Tibial artery (tissue), 4 donors: ENCODE data around the gene FNDC5.

Experiments used
- DNase-seq, 2 donors: peaks; one replicate each; pipeline ENCODE4 v3.0.0-alpha.2; 2019
- H3K27ac ChIP-seq, 2 donors: fragments of 200-600 bp; sonication (generic) in 1 of 2; 1 replicate in 1 of 2; 2 replicates in 1 of 2; pipeline ENCODE4 v1.5.1; 2018 to 2019; ENCODE audit warnings: mild to moderate bottlenecking in 1 of 2
- H3K27me3 ChIP-seq, 2 donors: fragments of 200-600 bp; sonication (generic) in 1 of 2; one replicate each; pipeline versions ENCODE4 v1.5.1 to v1.6.0; 2016 to 2019
- H3K36me3 ChIP-seq, 3 donors: fragments of 200-600 bp; sonication (generic) in 2 of 3; one replicate each; pipeline ENCODE4 v1.5.1; 2016 to 2019; ENCODE audit warnings: mild to moderate bottlenecking in 2 of 3
- H3K4me1 ChIP-seq, 4 donors: fragments of 200-600 bp; sonication (generic) in 2 of 4; 1 replicate in 3 of 4; 2 replicates in 1 of 4; pipeline ENCODE4 v1.5.1; 2016 to 2019
- H3K4me3 ChIP-seq, 2 donors: fragments of 200-600 bp; sonication (generic) in 1 of 2; 1 replicate in 1 of 2; 2 replicates in 1 of 2; pipeline ENCODE4 v1.5.1; 2018 to 2019; ENCODE audit warnings: mild to moderate bottlenecking in 2 of 2
- H3K9me3 ChIP-seq, 3 donors: fragments of 200-600 bp; sonication (generic) in 1 of 3; one replicate each; pipeline ENCODE4 v1.5.1; 2016 to 2019
- intact Hi-C: fragments of 100-400 bp; cut with DNase I; formaldehyde crosslinking; loops from one replicate; pipeline ENCODE4 v1.15.0; 2023; ENCODE audit warnings: low total_unique reads
- TF ChIP-seq, protein P1 (sequence below), 2 experiments: fragments of 200-600 bp in 1 of 2; fragments of 450-650 bp in 1 of 2; IDR thresholded peaks; one replicate each; pipeline ENCODE4 v1.5.1; 2017 to 2019; ENCODE audit warnings: antibody characterized with exemption in 2 of 2, mild to moderate bottlenecking in 1 of 2, moderate library complexity in 1 of 2

FNDC5 gene

DNA sequence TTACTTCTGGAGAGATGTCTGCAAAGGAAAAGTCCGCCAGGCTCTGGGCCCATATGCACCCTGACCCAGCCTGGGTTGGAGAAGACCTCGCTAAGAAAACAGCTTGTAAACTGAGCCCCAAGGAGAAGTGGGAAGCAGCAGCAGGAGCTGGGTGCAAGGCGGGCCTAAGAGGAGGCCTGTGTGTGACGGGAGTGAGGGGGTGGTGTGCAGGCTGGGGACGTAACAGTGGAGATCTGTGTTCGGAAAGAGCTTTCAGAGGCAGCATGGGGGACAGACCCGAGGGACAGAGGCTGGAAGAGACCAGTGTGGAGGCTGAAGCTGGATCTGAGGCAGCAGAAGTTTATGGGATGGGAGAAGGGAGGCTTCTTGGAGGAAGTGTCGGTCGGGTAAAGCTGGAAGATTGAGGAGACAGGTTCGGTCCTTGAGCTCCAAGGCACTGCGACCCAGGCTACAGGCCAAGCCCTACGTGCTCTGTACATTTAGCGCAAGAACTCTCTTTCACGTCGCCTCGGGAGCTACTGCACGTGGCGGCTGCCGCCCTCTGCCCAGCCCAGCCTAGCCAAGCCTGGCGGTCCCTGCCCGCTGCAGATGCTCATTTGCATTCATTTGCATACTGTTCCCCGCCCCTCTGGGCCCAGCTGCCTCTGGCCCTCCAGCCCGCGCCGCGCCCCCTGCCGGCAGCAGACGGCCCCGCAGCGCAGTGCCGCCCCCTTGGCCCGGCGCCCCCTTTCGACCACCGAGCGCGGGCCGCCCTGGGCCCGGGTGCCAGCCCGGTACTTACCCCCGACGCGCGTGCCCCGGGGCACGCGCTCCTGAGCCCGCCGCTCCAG is 21.9 kb upstream of the FNDC5 start:
- TF ChIP-seq, protein P1, sequence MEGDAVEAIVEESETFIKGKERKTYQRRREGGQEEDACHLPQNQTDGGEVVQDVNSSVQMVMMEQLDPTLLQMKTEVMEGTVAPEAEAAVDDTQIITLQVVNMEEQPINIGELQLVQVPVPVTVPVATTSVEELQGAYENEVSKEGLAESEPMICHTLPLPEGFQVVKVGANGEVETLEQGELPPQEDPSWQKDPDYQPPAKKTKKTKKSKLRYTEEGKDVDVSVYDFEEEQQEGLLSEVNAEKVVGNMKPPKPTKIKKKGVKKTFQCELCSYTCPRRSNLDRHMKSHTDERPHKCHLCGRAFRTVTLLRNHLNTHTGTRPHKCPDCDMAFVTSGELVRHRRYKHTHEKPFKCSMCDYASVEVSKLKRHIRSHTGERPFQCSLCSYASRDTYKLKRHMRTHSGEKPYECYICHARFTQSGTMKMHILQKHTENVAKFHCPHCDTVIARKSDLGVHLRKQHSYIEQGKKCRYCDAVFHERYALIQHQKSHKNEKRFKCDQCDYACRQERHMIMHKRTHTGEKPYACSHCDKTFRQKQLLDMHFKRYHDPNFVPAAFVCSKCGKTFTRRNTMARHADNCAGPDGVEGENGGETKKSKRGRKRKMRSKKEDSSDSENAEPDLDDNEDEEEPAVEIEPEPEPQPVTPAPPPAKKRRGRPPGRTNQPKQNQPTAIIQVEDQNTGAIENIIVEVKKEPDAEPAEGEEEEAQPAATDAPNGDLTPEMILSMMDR (IDR thresholded peaks at IDR 0.05) = peak in 1 of 2 experiments; percentile 20
- peaks cover 0 to 58% of the 10 kb centered on the region in 2 donors for H3K27me3 ChIP-seq
- no peaks in the 10 kb centered on the region for H3K9me3 ChIP-seq
- no peak overlapping the region for H3K27ac ChIP-seq
- intact Hi-C loops = no loop called here
- peak in 1 of 2 donors; percentile 48 for DNase-seq
- peaks cover 0 to 18% (median 13%) of the 10 kb centered on the region in 4 donors for H3K4me1 ChIP-seq
- peaks cover 0 to 17% (median 0%) of the 10 kb centered on the region in 3 donors for H3K36me3 ChIP-seq
- H3K4me3 ChIP-seq = peak overlapping the region; percentile 31 to 47

DNA sequence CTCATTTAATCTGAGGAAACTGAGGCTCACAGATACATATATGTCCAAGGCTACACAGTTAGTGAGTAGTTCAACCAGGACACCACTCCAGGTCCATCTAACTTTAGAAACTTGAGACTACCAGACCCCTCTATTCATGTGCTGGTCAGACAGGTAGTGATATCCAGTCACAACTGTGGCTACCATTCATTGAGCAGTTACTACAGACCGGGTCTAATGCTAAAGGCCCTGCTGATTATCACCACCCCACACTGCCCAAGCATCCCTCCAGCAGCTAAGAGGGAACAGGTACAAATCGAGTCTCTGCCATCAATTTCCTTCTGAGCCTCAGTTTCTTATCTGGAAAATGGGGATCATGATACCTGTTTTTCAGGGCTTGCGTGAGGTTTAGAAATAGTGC is 20.9 kb upstream of the FNDC5 start:
- no peak for DNase-seq
- H3K9me3 ChIP-seq = no peaks in the 10 kb centered on the region
- H3K4me1 ChIP-seq = peaks cover 0 to 20% (median 13%) of the 10 kb centered on the region in 4 donors
- TF ChIP-seq, protein P1 (IDR thresholded peaks at IDR 0.05) = no peak
- peaks cover 0 to 17% (median 0%) of the 10 kb centered on the region in 3 donors for H3K36me3 ChIP-seq
- peaks cover 0 to 68% of the 10 kb centered on the region in 2 donors for H3K27me3 ChIP-seq
- intact Hi-C loops = no loop called here
- H3K4me3 ChIP-seq = no peak overlapping the region
- H3K27ac ChIP-seq = no peak overlapping the region

DNA sequence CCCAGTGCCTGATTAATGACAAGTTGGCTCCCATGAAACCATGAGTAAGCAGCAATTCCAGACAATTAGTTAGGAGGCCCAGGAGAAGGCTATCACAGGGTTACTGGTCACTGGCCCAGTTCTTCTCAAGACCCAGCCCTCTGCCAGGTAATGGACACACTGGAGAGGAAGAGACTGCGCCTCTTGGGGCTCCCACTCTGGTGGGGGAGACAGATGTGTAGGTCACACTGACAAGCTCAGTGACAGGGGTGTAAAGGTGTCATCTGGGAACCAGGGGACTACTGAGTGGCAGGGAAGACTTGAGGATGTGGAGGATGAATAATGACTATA is 20.5 kb upstream of the FNDC5 start:
- Histone ChIP-seq H3K4me1 (peaks cover 0 to 24% (median 16%) of the 10 kb centered on the region in 4 donors), H3K27me3 (peaks cover 0 to 72% of the 10 kb centered on the region in 2 donors), H3K9me3 (no peaks in the 10 kb centered on the region), H3K4me3 (no peak overlapping the region), H3K27ac (no peak overlapping the region), H3K36me3 (peaks cover 0 to 12% (median 0%) of the 10 kb centered on the region in 3 donors)
- intact Hi-C loops = no loop called here
- TF ChIP-seq, protein P1 (IDR thresholded peaks at IDR 0.05) = no peak
- peak in 1 of 2 donors; percentile 33 for DNase-seq

DNA sequence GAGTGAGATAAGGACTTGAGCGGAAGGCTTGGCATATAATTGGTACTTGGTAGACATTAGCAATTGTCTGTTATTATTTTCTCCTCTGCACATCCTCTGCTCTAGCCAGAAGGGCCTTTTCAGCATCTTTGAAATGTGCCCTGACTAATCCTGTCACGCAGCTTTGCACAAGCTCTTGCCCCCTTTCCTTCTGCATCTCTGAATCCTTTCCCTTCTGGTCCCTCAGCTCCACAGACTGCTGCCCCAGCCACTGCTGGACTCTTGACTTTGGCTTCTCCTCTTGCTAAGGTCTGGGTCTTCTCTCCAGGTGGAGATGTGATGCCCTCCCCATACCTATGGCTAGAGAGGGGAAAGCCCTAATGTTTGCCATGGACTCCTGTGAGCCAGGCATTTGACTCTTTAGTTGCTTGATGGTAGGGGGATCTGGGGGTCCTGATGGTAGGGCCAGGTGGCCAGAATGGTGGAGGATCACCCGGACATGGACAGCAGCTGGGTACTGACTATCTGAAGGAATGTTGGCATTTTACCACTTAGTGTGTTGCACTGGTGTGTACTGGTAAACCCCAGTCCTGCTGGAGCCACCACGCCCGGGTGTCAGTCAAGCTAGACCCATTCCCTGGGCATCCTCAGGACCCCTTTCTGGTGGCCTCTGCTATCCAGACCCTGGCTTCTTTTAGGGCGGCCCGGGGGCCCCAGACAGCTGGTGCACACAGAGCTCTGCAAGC is 20.0 kb upstream of the FNDC5 start:
- no peak overlapping the region for H3K27ac ChIP-seq
- H3K36me3 ChIP-seq = peaks cover 0 to 8% (median 0%) of the 10 kb centered on the region in 3 donors
- H3K4me1 ChIP-seq = peaks cover 0 to 29% (median 20%) of the 10 kb centered on the region in 4 donors
- intact Hi-C loops = no loop called here
- no peaks in the 10 kb centered on the region for H3K9me3 ChIP-seq
- H3K4me3 ChIP-seq = no peak overlapping the region
- H3K27me3 ChIP-seq = peaks cover 0 to 77% of the 10 kb centered on the region in 2 donors
- peak in 1 of 2 donors; percentile 25 for DNase-seq
- TF ChIP-seq, protein P1 (IDR thresholded peaks at IDR 0.05) = no peak

DNA sequence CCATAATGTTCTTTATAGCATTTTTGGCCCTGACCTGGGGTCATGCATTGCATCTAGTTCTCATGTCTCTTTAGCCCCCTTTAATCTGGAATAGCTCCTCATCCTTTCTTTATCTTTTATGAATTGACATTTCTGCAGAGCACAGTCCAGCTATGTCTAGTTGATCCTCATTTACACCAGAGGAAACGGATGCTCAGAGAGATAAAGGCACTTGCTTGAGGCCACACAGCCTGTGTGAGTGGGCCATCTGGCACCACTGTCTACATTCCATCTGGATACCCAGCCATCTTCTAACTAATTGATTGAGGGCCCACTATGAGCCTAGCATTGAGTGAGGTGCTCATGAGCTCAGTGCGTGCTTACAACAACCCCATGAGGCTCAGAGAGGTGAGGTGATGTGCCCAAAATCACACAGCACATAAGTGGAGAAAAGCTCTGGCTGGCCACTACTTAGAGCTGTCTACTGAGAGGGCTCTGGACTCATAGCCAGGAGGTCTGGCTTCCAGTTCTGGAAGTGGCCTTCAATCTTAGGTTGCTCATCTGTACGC is 19.1 kb upstream of the FNDC5 start:
- Histone ChIP-seq H3K4me3 (no peak overlapping the region), H3K27me3 (peaks cover 0 to 84% of the 10 kb centered on the region in 2 donors), H3K36me3 (no peaks in the 10 kb centered on the region), H3K9me3 (no peaks in the 10 kb centered on the region), H3K4me1 (peaks cover 0 to 30% (median 20%) of the 10 kb centered on the region in 4 donors), H3K27ac (no peak overlapping the region)
- intact Hi-C loops = no loop called here
- peak in 1 of 2 donors; percentile 5 for DNase-seq
- TF ChIP-seq, protein P1 (IDR thresholded peaks at IDR 0.05) = no peak
